ENCODE measurements around the gene GFRAL. TPM values are rescaled to one million over a fixed set of nuclear protein-coding genes. Genes with fewer than 3 reads are reported as not detected.

Gene GFRAL
- total and polyA plus RNA-seq, 10 of the 15 experiments (the other 5 are each of a cell fraction or from before 2014, with no cell fraction given), result not detected

- intact Hi-C loops (cut with micrococcal nuclease; ENCODE audit: unreplicated experiment), result no loop called here
- ChIA-PET SMC1A (ENCODE audit: uncharacterized antibody, unreplicated experiment) (no interaction called here), RAD21 (ENCODE audit: unreplicated experiment) (no interaction called here), CTCF (no interaction called here), POLR2A (no interaction called here)
- no peak for DNase-seq (ENCODE audit: low read depth, low spot score)
- no peaks in the 10 kb centered on the region for H3K79me2 ChIP-seq (ENCODE audit: control insufficient read depth, insufficient read depth, low read length)
- H3K4me1 ChIP-seq (ENCODE audit: control insufficient read depth, insufficient read depth, low read length), result no peaks in the 10 kb centered on the region
- no peak overlapping the region for H3K27ac ChIP-seq (ENCODE audit: control insufficient read depth, insufficient read depth)
- no peak overlapping the region for H3K4me3 ChIP-seq
- no peak overlapping the region for H2AFZ ChIP-seq (ENCODE audit: control insufficient read depth, low read depth, low read length)
- H4K20me1 ChIP-seq (ENCODE audit: control insufficient read depth, insufficient read depth), result no peaks in the 10 kb centered on the region
- FAIRE-seq, result no peak
- no peaks in the 10 kb centered on the region for H3K27me3 ChIP-seq (replicated peaks in 1 of 2; ENCODE audit: control insufficient read depth in 2 of 2, insufficient read depth in 2 of 2, low read length in 1 of 2)
- no peaks in the 10 kb centered on the region for H3K36me3 ChIP-seq (ENCODE audit: control insufficient read depth in 2 of 2, insufficient read depth in 2 of 2, low read length in 1 of 2)
- no TSS peak for BruUV-seq (replicated peaks)
- in situ Hi-C loops (cut with MboI), result loop anchor here (25.0 kb wide), 1 partner anchor 597 kb away; the partner anchor contains the start of gene BMP5
- WGBS (ENCODE audit: insufficient coverage, insufficient replicate concordance, low lambda C conversion rate, missing lambda C conversion rate), result 0% methylated on average over 2 of the region's 2 CpGs
- no peak overlapping the region for H3K9ac ChIP-seq (ENCODE audit: control insufficient read depth, insufficient read depth, low read length)
- no peaks in the 10 kb centered on the region for H3K9me3 ChIP-seq (replicated peaks; ENCODE audit: control insufficient read depth, insufficient read depth, low read length)
- TF ChIP-seq BCL11A (IDR thresholded peaks at IDR 0.05; ENCODE audit: low read depth, low read length) (no peak), SKIL (IDR thresholded peaks at IDR 0.05; ENCODE audit: low read depth, poor library complexity, severe bottlenecking) (no peak), MYB (IDR thresholded peaks at IDR 0.05; ENCODE audit: borderline replicate concordance, low read depth, low read length) (no peak), NFXL1 (IDR thresholded peaks at IDR 0.05; ENCODE audit: borderline replicate concordance) (no peak), RBBP5 (conservative IDR thresholded peaks at IDR 0.05) (no peak), MEF2B (IDR thresholded peaks at IDR 0.05; ENCODE audit: partially characterized antibody, poor library complexity, severe bottlenecking) (no peak)
- ATAC-seq, result no peak
- H3K4me2 ChIP-seq (ENCODE audit: control insufficient read depth, insufficient read depth), result no peak overlapping the region
Observed at GRCh38 chr6:55290736-55291135, 36.5 kb upstream of the GFRAL start.

Measured in GM12878 (cell line).